Fibroblast of gingiva (primary cell): ENCODE data around the gene FAM3D.
A peak's percentile ranks its signal among the peaks of the same experiment; 100 is the strongest.
"Not testable (repeated sequence)": the region's sequence is repeated elsewhere in the genome, so short reads cannot be mapped to it uniquely, and the experiment has no call there.

Experiments used
- DNase-seq: peaks from one replicate; pipeline ENCODE4 v3.0.0-alpha.2; 2011; ENCODE audit warnings: low read depth

Gene FAM3D

DNA sequence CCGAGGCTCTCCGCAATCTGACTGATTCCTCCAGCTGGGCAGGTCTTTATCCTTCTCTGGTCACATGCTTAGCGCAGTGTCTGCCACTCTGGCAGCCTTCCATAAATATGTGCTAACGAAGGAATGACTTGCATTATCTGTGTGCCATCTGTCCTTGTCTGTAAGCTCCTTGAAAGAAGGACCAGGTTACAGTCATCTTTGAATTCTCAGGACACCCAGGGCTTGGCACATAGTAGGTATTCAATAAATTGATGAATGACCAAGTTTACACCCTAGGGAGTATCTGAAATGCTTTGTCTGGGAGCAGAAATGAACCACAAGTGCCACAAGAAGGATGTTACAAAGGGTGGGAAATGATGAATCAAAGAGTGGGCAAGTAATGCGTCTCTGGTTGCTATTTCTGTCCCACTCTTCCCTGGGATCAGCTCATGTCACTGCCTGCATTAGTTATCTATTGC is 16.5 kb upstream of the FAM3D start:
- DNase-seq, result peak; percentile 8

DNA sequence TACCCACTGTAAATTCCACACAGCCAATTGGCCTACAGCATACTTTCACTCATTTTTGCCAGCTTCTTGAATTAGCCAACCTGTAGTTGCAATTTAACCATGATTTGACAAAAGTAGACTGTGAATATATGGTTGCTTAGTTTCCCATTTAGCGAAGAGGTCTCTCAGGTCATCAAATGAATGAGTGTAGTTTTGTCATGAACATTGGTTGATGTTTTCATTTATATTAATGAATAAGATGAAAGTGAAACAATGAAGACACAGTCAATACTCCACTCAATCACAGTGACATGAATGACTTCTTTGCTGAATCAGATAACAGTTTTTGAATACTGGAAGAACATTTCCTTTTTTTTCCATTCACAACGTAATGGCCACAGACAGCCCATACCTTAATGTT is 15.3 kb upstream of the FAM3D start:
- no peak for DNase-seq

DNA sequence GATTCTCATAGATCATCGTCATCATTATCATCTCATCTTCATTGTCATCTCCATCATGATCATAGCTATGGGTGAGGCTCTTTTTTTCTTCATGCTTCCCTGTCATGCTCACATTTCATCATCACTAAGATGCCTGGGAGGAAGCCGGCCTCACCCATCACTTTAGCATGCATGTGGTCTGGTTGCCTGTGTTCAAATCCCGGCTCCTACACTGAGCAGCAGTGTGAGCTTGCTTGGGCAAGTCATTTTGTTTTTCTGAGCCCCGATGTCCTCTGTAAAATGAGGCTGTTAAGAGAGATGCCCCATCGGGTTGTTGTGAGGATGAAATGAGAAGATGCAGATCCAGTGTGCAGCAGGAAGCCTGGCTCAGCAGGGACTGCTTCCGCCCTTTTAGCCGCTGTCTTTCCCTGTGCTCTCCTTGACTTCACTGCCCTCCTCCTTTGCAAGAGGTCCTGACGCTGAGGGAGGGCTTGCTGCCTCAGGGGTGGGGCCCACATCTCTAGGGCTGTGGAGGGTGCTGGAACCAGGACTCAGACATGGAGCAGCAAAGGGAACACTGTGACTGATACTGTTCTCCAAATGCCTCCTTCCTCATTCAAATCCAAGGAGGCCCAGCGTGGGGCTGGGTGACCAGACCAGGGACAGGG is 14.4 kb upstream of the FAM3D start:
- no peak for DNase-seq

DNA sequence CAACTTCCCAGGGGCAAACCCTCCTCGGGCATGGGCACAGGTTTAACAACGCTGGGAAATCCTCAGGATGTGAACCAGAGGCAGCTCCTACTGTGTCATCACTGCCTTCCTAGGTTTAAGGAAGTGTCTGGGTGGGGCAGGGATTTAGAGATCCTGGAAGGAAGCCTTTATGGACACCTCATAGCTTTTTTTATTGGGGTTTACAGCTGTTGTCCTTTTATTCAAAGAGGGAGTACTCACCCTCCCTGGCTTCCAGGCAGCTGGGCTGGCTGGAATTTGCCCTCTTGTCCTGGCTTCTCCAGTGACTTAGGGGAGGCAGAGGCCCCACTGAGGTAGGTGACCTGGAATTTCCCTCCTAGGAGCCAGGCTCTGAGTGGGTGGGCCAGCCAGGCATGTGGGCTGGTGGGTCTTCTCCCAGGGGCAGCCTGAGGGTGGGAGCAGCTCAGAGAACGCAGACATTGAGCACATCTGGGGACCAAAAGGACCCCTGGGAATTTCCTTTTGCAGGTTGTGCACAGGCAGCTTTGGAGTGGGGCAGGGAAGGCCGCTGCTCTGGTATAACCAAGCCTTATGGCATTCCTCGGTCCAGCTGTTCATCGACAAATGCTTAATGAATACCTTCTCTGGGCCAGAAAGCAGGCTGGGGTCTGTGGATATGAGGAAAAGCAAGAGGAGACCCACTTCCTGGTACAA is 13.5 kb upstream of the FAM3D start:
- peak; percentile 6 for DNase-seq

DNA sequence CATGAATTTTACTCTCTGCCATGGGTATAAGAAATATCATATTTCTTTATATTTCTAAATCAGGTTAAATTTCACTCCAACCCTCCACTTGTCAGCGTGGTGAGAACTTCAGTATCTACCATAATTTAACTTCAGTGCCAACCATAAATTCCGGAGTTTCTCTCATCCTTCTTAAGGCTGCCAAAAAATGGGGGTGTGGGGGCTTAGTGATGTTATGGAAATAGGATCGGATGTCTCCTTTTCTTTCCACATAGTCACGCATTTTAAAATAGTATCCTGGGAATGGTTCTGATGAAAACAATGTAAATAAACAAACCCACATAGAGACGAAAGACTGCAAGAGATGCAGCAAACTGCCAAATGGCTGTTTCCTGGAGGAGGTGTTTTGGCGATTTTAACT is 12.9 kb upstream of the FAM3D start:
- DNase-seq, result peak; percentile 92

DNA sequence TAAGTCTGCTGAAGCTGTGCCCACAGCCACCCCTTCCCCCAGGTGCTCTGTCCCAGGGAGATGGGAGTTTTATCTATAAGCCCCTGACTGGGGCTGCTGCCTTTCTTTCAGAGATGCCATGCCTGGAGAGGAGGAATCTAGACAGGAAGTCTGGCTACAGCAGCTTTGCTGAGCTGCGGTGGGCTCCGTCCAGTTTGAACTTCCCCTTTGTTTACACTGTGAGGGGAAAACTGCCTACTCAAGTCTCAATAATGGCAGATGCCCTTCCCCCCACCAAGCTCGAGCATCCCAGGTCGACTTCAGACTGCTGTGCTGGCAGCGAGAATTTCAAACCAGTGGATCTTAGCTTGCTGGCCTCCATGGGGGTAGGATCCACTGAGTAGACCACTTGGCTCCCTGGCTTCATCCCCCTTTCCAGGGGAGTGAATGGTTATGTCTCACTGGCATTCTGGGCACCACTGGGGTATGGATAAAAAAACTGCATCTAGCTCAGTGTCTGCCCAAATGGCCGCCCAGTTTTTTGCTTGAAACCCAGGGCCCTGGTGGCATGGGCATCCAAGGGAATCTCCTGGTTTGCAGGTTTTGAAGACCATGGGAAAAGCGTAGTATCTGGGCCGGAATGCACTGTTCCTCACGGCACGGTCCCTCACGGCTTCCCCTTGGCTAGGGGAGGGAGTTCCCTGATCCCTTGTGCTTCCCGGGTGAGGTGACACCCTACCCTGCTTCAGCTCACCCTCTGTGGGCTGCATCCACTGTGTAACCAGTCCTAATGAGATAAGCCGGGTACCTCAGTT is 11.8 kb upstream of the FAM3D start:
- DNase-seq, result not testable (repeated sequence)

DNA sequence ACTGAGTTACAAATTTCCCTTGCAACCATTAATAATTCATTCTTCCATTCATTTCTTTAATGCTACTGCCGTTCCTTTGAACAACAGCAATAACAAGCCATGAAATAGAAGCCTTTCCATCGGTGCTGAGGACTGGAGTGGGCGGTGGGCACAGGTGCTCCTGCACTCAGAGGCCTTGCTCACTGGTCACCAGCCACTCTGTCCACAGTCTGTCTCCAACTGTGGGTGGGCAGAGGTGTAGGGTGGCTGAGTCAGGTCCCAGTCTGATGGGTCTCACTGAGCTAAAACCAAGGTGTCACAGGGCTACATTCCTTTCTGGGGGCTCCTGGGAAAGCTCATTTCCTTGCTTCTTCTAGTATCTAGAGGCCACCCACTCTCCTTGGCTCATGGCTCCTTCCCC is 6.3 kb upstream of the FAM3D start:
- DNase-seq, result no peak

DNA sequence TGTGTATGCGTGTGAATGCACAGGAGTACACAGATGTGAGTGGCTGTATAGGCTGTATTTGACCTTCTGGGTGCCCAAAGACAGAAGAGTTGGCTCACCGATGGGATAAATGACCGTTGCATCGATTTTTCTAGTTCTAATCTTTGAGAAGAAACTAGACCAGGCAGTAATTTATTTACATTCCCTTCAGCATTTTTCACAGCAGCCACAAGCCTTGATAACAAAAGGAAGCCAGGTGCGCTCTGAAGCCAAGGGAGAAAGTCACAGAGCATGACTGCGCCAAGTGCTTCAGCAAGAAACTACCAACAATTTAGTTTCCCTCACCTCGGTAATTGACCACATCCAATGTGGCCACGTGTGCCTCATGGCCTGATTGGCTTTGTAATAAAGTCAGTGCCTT is 5.9 kb upstream of the FAM3D start:
- no peak for DNase-seq

DNA sequence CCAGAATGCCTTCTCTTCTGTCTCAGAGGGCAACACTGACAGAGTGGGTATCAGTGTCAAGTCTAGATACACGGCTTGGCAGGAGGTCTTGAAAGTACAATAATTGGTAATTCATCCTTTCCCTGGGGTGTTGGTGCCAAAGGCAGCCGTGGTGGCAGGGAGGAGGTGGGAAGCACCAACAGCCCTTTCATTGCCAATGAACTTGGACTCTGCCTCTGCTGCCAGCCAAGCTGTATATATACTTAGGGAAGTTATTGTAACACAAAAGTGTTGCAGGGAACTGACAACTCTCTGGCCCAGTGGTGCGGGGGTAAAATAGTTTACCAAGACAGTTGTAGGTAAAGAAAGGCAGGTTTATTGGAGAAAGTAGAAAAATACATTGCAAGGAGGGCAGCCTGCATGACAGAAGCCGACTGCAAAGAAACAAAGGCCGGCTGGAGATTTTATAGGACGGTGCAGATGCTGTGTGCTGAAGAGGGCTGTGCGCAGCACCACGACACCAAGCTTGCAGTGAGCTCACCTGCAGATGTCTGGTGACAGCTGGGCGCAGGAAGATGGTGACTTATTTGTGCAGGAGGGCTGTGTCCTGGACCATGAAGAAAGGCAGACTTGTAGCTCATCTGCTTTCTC is 4.0 kb upstream of the FAM3D start:
- no peak for DNase-seq

DNA sequence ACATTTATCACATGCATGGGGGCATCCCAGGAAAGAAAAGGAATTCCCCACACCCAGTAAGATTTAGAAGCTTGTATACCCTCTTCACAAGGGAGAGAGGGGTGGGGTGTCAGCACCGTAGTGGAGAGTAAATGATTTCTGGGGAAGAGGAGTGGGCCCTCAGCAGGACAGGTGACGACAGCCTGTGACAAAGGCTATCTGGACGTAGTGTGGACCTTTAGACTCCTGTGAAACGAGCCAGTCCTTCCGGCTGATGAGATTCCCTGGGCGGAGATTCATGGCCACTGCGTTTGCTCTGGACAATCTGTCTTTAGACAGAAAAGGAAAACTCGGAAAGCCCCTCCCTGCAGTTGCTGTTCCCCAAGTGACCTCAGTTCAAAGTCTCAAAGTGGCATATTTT is 1.7 kb upstream of the FAM3D start:
- no peak for DNase-seq

DNA sequence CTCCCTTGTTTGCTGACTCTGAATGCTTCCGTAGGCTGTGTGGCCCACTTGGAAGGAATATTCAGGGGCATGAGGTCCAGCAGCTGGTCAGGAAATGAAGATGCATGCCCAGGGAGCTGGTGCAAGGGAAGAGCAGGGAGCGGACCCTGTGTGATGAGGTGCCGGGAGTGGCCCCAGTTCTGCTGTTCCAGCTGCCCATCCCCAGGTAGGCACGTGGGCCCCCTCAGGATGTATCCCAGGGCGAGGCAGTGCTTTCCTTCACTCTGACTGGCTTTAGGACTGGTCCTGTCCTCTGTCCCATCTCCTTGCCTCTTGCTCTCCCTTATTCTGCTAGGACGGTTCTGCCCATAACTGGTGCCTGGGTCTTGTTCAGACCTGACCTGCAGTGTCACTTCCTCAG is 1.1 kb upstream of the FAM3D start:
- DNase-seq, result no peak

DNA sequence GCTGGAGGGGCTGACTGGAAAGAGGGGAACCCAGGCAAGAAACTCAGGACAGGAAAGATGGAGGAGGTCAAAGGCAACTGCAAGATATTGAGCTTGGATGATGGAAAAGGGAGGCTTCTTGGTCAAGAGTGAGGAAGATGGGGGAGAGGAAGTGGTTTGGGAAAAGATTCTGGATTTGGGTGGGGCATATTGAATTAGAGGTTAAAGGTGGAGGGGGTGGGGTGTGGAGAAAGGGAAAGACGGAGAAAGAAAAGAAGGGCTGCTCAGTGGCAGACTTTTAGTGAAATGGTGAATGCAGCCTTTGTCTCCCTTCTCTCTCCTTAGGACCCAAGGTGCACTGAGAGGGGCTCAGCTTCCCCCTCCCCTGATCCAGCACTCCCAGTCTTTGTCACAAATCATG is 655 bp upstream of the FAM3D start:
- no peak for DNase-seq

DNA sequence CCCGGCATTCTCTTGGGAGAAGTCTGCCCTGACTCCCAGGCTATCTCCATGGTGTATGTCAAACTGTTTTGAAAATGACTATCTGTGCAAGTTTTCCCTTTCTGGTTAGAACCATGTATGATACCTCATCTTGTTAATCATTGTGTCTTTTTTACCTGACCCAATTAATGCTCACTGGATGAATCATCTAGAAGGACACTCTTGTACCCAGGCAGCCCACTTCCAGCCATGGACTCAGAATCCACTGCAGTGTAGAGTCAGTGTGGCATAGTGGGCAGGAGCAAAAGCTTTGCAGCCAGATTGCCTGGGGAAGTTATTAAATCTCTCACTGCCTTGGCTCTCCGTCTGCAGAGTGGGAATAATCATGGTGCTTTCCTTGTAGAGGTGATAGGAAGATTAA is 1.2 kb downstream of the FAM3D start:
- no peak for DNase-seq

DNA sequence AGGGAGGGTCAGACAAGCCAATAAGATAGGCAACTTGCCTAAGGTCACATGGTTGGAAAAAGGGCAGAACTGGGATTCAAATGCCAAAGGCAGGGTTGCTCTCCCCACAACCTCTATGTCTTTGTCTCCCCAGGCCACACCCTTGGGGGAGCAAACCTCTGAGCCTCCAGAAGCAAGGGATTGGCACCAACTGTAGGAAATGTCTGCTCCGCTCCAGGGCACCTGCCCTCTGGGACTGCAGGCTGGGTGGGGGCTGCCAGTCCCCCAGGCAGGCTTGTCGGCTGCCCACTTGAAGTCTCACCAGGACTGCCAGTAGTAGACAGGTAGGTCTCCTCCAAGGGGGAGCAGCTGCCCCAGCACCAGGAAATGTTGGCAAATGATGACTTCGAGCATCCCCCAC is 2.0 kb downstream of the FAM3D start:
- DNase-seq, result no peak

DNA sequence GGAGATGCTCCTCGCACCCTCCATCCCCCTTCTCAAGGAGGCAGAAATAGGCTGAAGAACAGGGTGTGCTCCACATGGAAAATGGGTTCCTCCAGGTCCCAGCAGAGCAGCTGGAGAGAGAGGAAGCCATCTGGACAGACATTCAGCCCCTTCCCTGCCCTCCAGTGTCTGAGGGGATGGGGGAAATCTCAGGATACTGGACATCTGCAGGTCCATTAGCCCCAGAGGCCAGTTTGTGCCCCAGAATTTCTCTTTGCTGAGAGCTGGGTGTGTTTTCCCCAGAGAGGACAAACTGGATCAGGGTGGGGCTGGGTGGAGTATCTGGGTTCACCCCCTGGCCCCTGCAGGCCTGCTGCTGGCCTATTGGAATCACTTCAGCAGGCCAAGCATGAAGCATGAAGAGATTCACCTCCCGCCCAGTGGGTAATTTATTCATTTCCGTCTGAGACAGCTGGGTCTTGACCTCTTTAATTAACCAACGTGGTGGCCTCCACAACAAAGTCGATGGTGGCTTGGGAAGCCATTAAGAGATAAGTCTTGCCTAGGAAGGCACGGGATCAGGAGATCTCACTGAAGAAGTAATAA is 4.6 kb downstream of the FAM3D start:
- no peak for DNase-seq

DNA sequence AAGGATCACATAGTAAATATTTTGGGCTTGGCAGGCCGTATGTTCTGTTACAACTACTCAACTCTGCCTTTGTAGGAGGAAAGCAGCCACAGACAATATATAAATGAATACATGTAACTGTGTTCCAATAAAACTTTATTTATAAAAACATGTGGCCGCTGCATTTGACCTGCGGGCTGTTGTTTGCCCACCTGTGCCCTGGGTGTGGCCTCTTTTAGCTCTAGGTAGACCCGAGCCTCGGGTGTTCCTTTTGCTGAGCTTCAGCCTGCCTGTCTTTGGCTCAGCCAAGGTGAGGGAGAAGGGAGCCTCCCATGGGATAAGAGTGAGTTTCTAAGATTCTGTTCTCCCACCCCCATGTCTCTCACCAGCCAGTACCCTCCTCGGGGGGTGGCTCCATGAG is 5.6 kb downstream of the FAM3D start:
- no peak for DNase-seq

DNA sequence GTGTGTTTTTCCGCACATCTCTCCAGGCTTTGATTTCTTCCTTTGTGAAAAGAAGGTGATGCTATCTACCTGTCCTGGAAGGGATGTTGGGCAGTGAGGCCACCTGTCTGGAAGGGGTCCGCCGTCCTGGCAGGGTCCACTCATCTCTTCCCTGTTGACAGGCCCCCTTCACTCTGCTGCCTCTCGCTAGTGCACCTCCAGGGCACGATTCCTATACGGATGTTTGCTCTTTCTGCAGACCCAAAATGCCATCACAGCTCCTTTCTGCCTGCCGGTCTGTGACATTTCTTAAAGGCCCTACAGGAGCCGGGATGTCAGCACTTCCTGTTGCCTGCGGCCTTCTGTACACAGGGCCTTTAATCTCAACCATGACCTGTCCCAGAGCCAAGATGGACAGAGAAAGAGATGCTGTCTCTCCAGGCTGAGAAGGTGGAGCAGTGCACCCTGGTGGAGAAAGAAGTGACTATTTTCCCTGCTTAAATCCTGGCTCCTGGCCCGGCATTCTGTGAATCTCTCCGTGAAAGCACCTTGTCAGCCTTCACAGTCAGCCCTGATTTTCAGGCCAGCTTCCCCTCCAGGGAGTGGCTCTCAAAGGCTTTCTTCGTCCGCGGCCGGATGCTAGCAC is 7.4 kb downstream of the FAM3D start:
- DNase-seq, result peak; percentile 37

DNA sequence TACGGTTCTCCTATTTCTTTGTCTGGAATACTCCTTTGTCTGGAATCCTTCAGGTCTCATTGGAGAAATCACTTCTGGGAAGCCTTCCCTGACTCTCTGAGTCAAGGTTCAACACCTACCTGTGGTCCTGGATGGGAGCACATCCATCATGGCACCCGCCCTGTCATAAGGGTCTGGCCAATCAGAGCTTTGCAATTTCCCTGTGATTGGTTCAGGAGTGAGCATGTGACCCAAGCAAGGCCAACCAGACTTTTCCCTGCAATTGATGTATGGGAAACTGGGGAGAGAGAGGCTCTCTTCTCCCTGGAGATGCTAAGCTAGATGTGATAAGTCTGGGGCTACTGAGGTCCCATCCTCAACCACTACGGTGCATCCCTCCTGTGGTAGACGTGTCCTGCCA is 8.1 kb downstream of the FAM3D start:
- DNase-seq, result no peak

DNA sequence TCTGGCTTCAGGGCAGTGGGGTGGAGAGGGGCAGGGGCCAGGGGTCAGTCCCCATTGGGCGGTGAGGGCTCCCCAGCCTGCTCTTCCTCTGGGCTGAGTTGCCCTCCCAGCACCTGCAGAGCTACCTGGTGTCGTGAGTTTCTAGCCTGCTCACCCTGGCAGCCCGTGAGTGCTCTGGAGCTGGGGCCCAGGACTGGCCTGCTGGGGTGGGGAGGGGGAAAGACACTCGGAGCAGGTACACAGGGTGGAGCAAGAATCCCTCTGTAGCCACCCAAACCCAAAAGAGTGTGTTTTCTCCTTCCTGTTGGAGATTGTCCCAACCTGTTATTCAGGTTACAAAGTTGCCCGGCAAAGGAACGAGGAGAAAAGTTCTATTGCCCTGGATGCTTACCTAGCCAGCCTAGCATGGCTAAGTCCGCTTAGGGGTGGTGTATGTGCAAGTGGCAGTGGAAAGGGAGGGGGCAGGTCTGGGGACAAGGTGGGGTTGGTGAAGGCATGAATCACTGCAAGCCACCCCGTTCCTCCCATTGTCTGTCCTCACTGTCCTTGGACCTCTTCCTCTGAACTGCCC is 8.9 kb downstream of the FAM3D start:
- no peak for DNase-seq

DNA sequence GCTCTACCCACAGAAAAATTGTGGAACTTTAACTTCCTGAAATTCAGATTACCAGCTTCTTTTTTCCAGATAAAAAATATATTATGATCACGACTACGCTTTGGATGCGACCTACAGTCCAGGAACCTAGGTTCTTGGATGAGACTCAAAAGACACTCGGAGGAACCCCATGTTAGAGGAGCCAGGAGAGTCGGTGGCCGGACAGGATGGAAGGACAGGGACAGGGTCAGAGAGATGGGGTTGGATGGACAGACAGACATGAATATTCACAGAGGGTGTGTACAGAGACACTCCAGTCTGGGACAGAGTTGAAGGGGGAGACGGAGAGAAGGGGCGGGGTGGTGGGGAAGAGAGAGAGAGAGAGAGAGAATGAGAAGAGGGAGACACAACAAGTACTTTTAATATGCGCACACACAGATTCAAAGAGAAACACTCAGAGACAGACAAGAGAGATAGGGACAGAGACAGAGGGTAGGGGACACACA is 9.5 kb downstream of the FAM3D start:
- no peak for DNase-seq

DNA sequence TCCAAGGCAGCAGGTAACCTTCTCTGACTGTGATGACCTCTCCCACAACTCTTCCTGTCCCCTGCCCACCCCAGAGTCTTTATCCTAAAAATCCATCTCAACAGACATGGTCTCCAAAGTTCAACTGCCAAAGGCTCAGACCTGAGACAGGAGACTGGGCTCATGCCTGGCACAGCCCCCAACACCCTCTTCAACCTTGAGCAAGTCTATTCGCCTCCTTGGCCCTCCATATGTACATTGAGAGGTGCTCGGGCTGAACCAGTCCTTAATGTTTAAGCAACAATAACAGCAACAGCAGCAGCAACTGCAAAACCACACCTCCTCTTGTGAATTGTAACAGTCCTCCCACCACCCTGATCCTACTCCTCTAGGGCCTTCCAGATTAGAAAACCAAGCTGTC is 9.9 kb downstream of the FAM3D start:
- DNase-seq, result no peak
